Activated CD4-positive, alpha-beta T cell treated with anti-CD3 and anti-CD28 coated beads, Interleukin-2, amount 50 U/mL, for 24 hours (primary cell): Measurements from ENCODE around the gene KCNE4.

Source experiments
- DNase-seq, 2 donors: peaks; one replicate each; pipeline ENCODE4 v3.0.0-alpha.2; 2020; ENCODE audit warnings: low read depth in 1 of 2, low spot score in 1 of 2

Gene KCNE4

GRCh38 chr2:223051693-223052289 lies at the start of gene KCNE4:
TSS of gene KCNE4 (plus strand) at chr2:223052190. CDS start at chr2:223052831, 641 bp downstream.
- DNase-seq: no peak

- no peak for DNase-seq
These were observed 48.8 kb upstream of the KCNE4 start for GRCh38 chr2:223003191-223003590.

GRCh38 chr2:223005496-223005895 lies 46.5 kb upstream of the KCNE4 start:
- no peak for DNase-seq

- DNase-seq: no peak
These were observed 44.5 kb upstream of the KCNE4 start for GRCh38 chr2:223007531-223007930.

GRCh38 chr2:223008162-223008561 lies 43.8 kb upstream of the KCNE4 start:
- no peak for DNase-seq

GRCh38 chr2:223008956-223009355 lies 43.0 kb upstream of the KCNE4 start:
- DNase-seq: no peak

- DNase-seq: no peak
These were observed 41.3 kb upstream of the KCNE4 start for GRCh38 chr2:223010641-223011040.

GRCh38 chr2:223012291-223012690 lies 39.7 kb upstream of the KCNE4 start:
- DNase-seq: no peak

GRCh38 chr2:223019390-223019930 lies 32.5 kb upstream of the KCNE4 start:
- no peak for DNase-seq

GRCh38 chr2:223019987-223020717 lies 31.8 kb upstream of the KCNE4 start:
- DNase-seq: no peak

GRCh38 chr2:223020971-223021675 lies 30.9 kb upstream of the KCNE4 start:
- DNase-seq: no peak

GRCh38 chr2:223026357-223027110 lies 25.5 kb upstream of the KCNE4 start:
- no peak for DNase-seq

GRCh38 chr2:223027442-223027841 lies 24.5 kb upstream of the KCNE4 start:
- DNase-seq: no peak

- no peak for DNase-seq
These were observed 22.7 kb upstream of the KCNE4 start for GRCh38 chr2:223029287-223029686.

GRCh38 chr2:223032187-223033142 lies 19.5 kb upstream of the KCNE4 start:
- DNase-seq: no peak

GRCh38 chr2:223034221-223034975 lies 17.6 kb upstream of the KCNE4 start:
- no peak for DNase-seq

GRCh38 chr2:223036790-223037444 lies 15.1 kb upstream of the KCNE4 start:
- DNase-seq: no peak

- no peak for DNase-seq
These were observed 14.6 kb upstream of the KCNE4 start for GRCh38 chr2:223037445-223037800.

GRCh38 chr2:223039618-223040017 lies 12.4 kb upstream of the KCNE4 start:
- DNase-seq: no peak
